Keratinocyte (primary cell): ENCODE measurements around the gene ANO7.

Source experiments
- EZH2 ChIP-seq: IDR thresholded peaks from one replicate; pipeline ENCODE4 v1.6.1; 2012; ENCODE audit warnings: inconsistent platforms, mild to moderate bottlenecking, low read length, moderate library complexity
- TF ChIP-seq, protein P1 (sequence below), 3 experiments: IDR thresholded peaks in 1 of 3; conservative IDR thresholded peaks in 1 of 3; optimal IDR thresholded peaks in 1 of 3; 2 replicates in 2 of 3; 3 replicates in 1 of 3; pipeline versions ENCODE3 to v1.5.1; 2011; ENCODE audit warnings: low read length in 3 of 3, mild to moderate bottlenecking in 3 of 3, moderate library complexity in 2 of 3, control low read depth in 1 of 3, inconsistent platforms in 1 of 3; ENCODE audit not compliant: insufficient read depth in 2 of 3; ENCODE audit errors: extremely low read depth in 1 of 3

DNA sequence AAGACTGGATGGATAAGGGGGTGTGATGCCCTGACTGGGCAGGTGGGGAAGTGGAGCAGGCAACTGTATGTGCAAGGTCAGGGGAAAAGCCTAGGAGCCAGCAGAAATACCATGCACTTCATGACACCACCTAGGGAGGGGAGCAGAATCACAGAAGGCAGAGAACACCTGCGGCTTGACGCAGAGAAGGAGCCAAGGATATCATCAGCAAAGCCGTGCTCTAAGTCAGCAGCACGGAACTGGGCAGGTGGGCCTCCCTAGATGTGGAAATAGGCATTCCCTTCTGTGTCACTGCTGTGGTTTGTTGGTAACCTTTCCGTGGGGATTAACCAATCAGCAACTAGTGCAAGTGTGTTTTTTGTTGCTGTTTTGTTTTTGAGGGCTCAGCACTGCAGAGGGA lies 85.7 kb downstream of the ANO7 start:
- TF ChIP-seq, protein P1, sequence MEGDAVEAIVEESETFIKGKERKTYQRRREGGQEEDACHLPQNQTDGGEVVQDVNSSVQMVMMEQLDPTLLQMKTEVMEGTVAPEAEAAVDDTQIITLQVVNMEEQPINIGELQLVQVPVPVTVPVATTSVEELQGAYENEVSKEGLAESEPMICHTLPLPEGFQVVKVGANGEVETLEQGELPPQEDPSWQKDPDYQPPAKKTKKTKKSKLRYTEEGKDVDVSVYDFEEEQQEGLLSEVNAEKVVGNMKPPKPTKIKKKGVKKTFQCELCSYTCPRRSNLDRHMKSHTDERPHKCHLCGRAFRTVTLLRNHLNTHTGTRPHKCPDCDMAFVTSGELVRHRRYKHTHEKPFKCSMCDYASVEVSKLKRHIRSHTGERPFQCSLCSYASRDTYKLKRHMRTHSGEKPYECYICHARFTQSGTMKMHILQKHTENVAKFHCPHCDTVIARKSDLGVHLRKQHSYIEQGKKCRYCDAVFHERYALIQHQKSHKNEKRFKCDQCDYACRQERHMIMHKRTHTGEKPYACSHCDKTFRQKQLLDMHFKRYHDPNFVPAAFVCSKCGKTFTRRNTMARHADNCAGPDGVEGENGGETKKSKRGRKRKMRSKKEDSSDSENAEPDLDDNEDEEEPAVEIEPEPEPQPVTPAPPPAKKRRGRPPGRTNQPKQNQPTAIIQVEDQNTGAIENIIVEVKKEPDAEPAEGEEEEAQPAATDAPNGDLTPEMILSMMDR (optimal IDR thresholded peaks at IDR 0.05 in 1 of 3, IDR thresholded peaks at IDR 0.05 in 1 of 3, conservative IDR thresholded peaks at IDR 0.05 in 1 of 3; ENCODE audit: extremely low read depth in 1 of 3, insufficient read depth in 2 of 3, low read length in 3 of 3) = no peak
- no peak for TF ChIP-seq EZH2
